Glomerular visceral epithelial cell (primary cell): ENCODE data around the gene RASA4.
"Not testable (repeated sequence)": the region's sequence is repeated elsewhere in the genome, so short reads cannot be mapped to it uniquely, and the experiment has no call there.

Source experiments
- DNase-seq: peaks from one replicate; pipeline ENCODE4 v3.0.0-alpha.2; 2016; ENCODE audit errors: extremely low spot score

Gene RASA4

GRCh38 chr7:102616507-102617125, at the start of gene RASA4:
Gene RASA4 (minus strand): TSS chr7:102616756. CDS start chr7:102616689, 67 bp downstream.
- not testable (repeated sequence) for DNase-seq

DNA sequence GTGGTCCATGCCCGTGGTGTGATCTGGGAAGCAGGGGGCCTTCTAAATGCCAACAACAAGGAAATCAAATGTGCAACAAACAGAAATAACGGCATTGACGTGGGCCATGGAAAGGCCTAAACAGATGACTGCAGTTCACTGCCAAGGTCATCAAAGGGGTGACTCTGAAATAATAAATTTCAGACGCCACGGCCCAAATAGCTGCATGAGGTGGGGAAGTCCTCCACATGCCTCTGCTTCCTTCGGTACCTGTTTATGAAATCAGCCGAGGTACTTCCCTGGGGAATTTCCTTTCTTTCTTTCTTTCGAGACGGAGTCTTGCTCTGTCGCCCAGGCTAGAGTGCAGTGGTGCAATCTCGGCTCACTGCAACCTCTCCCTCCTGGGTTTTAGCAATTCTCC, 48.2 kb upstream of the RASA4 start:
- DNase-seq = not testable (repeated sequence)

GRCh38 chr7:102649924-102650323, 33.4 kb upstream of the RASA4 start, which contains the start of gene SPDYE2B:
Gene SPDYE2B (plus strand): TSS chr7:102650319. CDS start chr7:102652349, 2,030 bp downstream.
- not testable (repeated sequence) for DNase-seq

DNA sequence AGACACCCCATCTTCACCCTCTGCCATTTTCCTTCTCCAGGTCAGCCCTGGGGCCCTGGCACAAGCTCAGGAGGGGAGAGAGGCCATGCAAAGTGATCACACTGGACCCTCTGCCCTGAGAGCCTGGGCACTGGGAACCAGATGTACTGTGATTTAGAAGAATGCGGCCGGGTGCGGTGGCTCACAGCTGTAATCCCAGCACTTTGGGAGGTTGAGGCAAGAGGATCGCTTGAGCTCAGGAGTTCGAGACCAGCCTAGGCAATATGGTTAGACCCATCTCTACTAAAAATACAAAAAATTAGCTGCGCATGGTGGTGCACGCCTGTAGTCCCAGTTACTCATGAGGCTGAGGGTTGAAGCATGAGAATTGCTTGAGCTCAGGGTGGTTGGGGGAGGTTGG, 31.3 kb upstream of the RASA4 start:
- DNase-seq = not testable (repeated sequence)

DNA sequence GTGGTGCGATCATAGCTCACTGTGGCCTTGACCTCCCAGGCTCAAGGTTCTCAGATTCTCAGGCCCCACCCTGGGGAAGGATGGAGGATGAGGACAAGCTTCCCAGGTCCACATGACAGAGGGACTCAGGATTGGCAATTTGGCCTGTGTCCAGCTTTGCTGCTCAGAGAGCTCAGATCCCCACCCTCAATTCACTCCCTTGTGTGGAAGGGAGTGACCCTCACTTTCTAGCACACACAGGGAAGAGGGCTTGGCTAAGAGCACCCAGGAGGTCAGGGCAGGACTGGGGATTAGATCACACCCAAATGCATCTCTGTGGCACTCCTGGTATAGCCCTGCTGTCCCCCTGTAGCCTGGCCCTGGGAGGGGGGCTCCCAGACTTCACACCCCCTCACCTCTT, 26.8 kb upstream of the RASA4 start:
- not testable (repeated sequence) for DNase-seq

- not testable (repeated sequence) for DNase-seq
Observed at GRCh38 chr7:102642691-102643090, 26.1 kb upstream of the RASA4 start, which contains the start of gene UPK3BL1. Gene UPK3BL1 (minus strand): TSS chr7:102642791. CDS start chr7:102642741, 50 bp downstream.

GRCh38 chr7:102638848-102639247, 22.3 kb upstream of the RASA4 start:
- not testable (repeated sequence) for DNase-seq

- DNase-seq = not testable (repeated sequence)
Observed at GRCh38 chr7:102636956-102637355, 20.4 kb upstream of the RASA4 start.

DNA sequence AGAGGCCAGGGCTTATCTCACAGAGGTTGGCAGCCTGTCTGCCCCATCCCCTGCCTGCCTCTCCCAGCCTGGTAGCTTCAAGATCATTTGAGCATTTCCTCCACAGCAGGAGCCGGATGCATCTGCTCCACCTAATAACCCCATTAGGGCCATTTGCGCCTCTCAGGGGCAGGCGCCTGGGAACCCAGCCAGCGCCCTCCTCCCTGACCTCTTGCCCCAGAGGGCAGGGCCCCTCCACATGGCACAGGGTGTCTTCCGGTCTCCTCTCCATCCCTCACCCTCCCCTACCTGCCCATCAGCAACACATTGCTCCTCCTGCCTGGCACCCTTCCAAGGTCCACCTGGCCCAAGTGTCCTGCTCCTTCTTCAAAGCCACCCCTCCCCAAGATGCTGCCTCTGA, 18.8 kb upstream of the RASA4 start:
- DNase-seq = not testable (repeated sequence)

GRCh38 chr7:102634299-102634698, 17.7 kb upstream of the RASA4 start:
- DNase-seq = not testable (repeated sequence)

- DNase-seq = not testable (repeated sequence)
Observed at GRCh38 chr7:102630622-102631021, 14.1 kb upstream of the RASA4 start.

GRCh38 chr7:102627271-102627904, 10.8 kb upstream of the RASA4 start:
- DNase-seq = not testable (repeated sequence)

DNA sequence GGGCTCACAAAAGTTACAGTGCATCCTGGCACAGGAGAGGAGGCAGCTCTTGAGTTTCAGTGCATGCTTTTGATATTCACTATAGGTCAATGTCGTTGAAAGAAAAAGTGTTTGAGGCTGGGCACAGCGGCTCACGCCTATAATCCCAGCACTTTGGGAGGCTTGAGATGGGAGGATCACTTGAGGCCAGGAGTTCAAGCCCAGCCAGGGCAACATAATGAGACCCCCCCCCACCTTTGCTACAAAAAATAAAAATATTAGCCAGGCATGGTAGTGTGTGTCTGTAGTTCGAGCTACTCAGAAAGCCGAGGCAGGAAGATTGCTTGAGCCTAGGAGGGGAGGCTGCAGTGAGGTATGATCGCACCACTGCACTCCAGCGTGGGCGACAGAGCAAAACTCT, 1.6 kb upstream of the RASA4 start:
- DNase-seq = peak; percentile 0

- DNase-seq = not testable (repeated sequence)
Observed at GRCh38 chr7:102615930-102616329, 626 bp downstream of the RASA4 start.

DNA sequence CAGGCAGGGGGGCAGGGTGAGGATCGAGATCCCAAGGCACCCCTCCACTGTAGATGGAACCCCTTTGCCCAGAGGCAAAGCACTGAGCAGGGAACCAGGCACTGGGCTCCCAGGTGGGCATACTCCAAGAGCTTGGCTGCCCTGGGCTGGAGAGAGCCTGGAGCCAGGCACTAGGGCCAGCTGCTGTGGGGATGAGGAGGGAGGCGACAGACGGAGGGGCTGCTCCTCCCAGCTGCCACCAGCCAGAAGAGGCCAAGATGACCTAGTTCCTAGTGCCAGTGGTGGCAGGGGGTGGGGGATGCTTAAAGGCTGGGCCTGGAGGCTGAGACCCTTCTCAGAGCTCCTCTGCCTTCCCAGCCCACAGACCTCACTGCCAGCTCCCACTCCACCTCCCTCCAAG, 1.7 kb downstream of the RASA4 start:
- not testable (repeated sequence) for DNase-seq

- not testable (repeated sequence) for DNase-seq
Observed at GRCh38 chr7:102614346-102614697, 2.2 kb downstream of the RASA4 start.

DNA sequence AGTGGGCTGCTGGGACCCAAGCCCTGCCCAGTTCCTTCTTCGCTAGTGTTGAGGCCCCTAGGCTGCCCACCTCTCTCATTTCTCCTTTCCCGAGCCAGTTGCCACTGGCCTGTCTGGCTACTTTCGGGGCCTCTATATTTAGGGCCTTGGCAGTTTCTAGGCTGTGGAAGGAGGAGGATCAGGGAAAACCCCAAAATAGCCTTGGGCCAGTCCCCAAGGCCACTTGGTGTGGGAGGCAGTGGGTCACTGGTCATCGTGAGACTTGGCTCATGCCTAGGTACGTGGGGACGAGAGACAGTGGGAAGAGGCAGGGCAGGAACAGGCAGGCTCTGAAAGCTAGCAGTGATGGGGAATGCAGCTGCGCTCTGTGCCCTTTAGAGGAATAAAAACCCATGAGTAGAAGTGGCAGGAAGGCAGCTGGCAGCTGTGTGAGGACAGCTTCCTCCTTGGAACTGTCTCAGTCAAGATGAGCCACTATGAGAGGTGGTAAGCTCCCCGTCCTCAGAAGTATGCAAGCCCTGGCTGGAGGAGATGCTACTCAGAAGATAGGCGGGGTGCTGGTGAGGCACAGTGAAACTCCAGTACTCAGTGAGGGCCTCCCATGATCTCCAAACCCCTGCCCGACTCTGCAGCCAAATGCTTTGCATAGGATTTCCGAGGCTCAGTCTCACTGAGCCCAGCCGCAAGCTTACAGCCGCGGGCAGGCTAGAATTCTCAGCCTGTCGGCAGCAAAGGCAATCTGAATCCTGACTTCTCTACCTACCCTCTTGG, 2.8 kb downstream of the RASA4 start:
- not testable (repeated sequence) for DNase-seq

- DNase-seq = peak; percentile 0
Observed at GRCh38 chr7:102611675-102612325, 4.8 kb downstream of the RASA4 start.

DNA sequence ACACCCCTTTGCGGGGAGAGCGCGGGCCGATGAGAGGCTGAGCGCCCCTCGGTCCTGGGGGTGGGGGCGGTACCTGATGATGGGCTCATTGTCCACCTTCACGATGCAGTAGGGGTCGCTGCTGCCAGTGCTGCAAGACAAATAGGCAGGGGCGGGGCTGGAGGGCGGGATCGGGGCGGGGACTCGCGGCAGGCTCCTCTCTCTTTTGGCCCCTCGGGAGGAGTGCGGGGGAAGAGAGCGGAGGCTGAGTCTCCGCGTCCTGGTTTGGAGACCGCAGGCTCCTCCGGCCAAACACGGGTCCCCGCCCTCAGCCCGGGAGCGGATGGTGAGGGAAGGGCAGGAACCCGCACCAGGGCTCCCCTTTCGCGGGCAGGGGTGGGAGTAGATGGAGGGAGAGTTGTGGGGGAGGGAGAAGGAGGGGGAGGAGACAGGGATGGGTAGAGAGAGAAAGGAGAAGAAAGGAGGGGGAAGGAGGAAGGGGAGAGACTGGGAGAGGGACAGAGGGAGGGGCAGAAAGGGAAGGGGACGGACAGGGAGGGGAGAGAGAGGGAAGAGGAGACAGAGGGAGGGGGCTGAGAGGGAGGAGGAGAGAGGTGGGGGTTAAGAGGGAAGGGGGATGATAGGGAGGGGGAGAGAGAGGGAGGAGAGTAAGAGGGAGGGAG, 5.4 kb downstream of the RASA4 start:
- not testable (repeated sequence) for DNase-seq

- not testable (repeated sequence) for DNase-seq
Observed at GRCh38 chr7:102610441-102610840, 6.1 kb downstream of the RASA4 start.

DNA sequence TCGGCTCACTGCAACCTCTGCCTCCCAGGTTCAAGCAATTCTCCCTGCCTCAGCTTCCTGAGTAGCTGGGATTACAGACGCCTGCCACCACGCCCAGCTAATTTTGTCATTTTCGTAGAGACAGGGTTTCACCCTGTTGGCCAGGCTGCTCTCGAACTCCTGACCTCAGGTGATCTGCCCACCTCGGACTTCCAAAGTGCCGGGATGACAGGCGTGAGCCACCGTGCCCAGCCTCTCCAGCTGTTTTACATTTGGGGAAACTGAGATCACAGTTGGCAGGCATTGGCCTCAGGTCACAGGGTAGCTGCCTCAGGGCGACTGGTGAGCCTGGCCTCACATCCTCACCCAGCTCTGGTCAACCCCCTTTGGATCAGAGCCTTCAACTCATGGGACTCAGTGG, 6.8 kb downstream of the RASA4 start:
- DNase-seq = not testable (repeated sequence)
